HG02970 (cell line): ENCODE results near the gene CTAG1B.
"Not testable (repeated sequence)": the region's sequence is repeated elsewhere in the genome, so short reads cannot be mapped to it uniquely, and the experiment has no call there.

Source experiments
- ATAC-seq: cut with Tn5 transposase; IDR thresholded peaks from one replicate; pipeline ENCODE4 v1.9.1; 2021; ENCODE audit warnings: mild to moderate bottlenecking, moderate library complexity, moderate number of reproducible peaks; ENCODE audit not compliant: unreplicated experiment, low FRiP score

CTAG1B gene

GRCh38 chrX:154619182-154619581 is at the start of gene CTAG1B:
Gene CTAG1B, minus strand, starts transcription at chrX:154619282. Its CDS starts 64 bp downstream, at chrX:154619218.
- ATAC-seq = not testable (repeated sequence)

- ATAC-seq = no peak
These were observed 42.8 kb upstream of the CTAG1B start for GRCh38 chrX:154661899-154662298.

GRCh38 chrX:154661170-154661569 is 42.1 kb upstream of the CTAG1B start:
- ATAC-seq = no peak

GRCh38 chrX:154660541-154660940 is 41.5 kb upstream of the CTAG1B start:
- ATAC-seq = no peak

- no peak for ATAC-seq
These were observed 39.9 kb upstream of the CTAG1B start for GRCh38 chrX:154658957-154659356.

- no peak for ATAC-seq
These were observed 39.1 kb upstream of the CTAG1B start for GRCh38 chrX:154658187-154658586.

- no peak for ATAC-seq
These were observed 38.2 kb upstream of the CTAG1B start for GRCh38 chrX:154657226-154657805.

- ATAC-seq = no peak
These were observed 36.7 kb upstream of the CTAG1B start for GRCh38 chrX:154655786-154656185.

- no peak for ATAC-seq
These were observed 36.3 kb upstream of the CTAG1B start for GRCh38 chrX:154655346-154655745.

- ATAC-seq = no peak
These were observed 35.8 kb upstream of the CTAG1B start for GRCh38 chrX:154654925-154655324.

- no peak for ATAC-seq
These were observed 35.3 kb upstream of the CTAG1B start for GRCh38 chrX:154654372-154654771.

- ATAC-seq = not testable (repeated sequence)
These were observed 34.3 kb upstream of the CTAG1B start, which contains the start of gene CTAG2 for GRCh38 chrX:154653413-154653812. Gene CTAG2, minus strand, starts transcription at chrX:154653579. Its CDS starts 64 bp downstream, at chrX:154653515.

GRCh38 chrX:154653048-154653401 is 33.9 kb upstream of the CTAG1B start:
- ATAC-seq = no peak

- no peak for ATAC-seq
These were observed 33.4 kb upstream of the CTAG1B start for GRCh38 chrX:154652311-154653047.

- ATAC-seq = no peak
These were observed 31.1 kb upstream of the CTAG1B start for GRCh38 chrX:154650221-154650510.

- no peak for ATAC-seq
These were observed 30.6 kb upstream of the CTAG1B start for GRCh38 chrX:154649503-154650220.

GRCh38 chrX:154648931-154649330 is 29.8 kb upstream of the CTAG1B start:
- no peak for ATAC-seq

- not testable (repeated sequence) for ATAC-seq
These were observed 26.8 kb upstream of the CTAG1B start for GRCh38 chrX:154645745-154646378.

GRCh38 chrX:154643708-154644107 is 24.6 kb upstream of the CTAG1B start:
- ATAC-seq = not testable (repeated sequence)

- not testable (repeated sequence) for ATAC-seq
These were observed 22.7 kb upstream of the CTAG1B start for GRCh38 chrX:154641740-154642139.

- not testable (repeated sequence) for ATAC-seq
These were observed 14.6 kb upstream of the CTAG1B start for GRCh38 chrX:154633661-154634060.
